ENCODE results near the gene DMRT2.

- TF ChIP-seq CTCF (conservative IDR thresholded peaks at IDR 0.05; ENCODE audit: low read length) (no peak), EZH2phosphoT487 (IDR thresholded peaks at IDR 0.05; ENCODE audit: borderline replicate concordance) (no peak)
Observed at GRCh38 chr9:1073497-1073896, 23.3 kb downstream of the DMRT2 start.
